Activated CD8-positive, alpha-beta T cell treated with anti-CD3 and anti-CD28 coated beads, Interleukin-2, amount 10 ng/mL, durations not matched to agents 7 days and 5 days (primary cell): Measurements from ENCODE around the gene C4B. TPM values are rescaled to one million over a fixed set of nuclear protein-coding genes. Genes with fewer than 3 reads are reported as not detected.
"Not testable (repeated sequence)": the region's sequence is repeated elsewhere in the genome, so short reads cannot be mapped to it uniquely, and the experiment has no call there.

Experiments
- ATAC-seq: fragments of 150-1000 bp; cut with Tn5 transposase; one replicate; pipeline ENCODE4 v1.10.0; 2021; ENCODE audit warnings: moderate library complexity
- CTCF ChIA-PET: fragments of 350-600 bp; sonication (Branson Sonifier 250); formaldehyde crosslinking; loops from one replicate; lab custom pipeline; 2021; ENCODE audit warnings: antibody characterized with exemption; lab: Charles Lee
- POLR2A ChIA-PET: fragments of 350-600 bp; sonication (Branson Sonifier 250); formaldehyde crosslinking; loops from one replicate; lab custom pipeline; 2021; ENCODE audit warnings: antibody characterized with exemption; lab: Charles Lee
- DNase-seq: peaks from one replicate; pipeline ENCODE4 v3.0.0-alpha.2; 2020
- H3K27ac Mint-ChIP-seq: one replicate; pipeline ENCODE4 v1.8.0; 2021; ENCODE audit warnings: mild to moderate bottlenecking, mixed read lengths
- H3K27me3 Mint-ChIP-seq: one replicate; pipeline ENCODE4 v1.8.0; 2021; ENCODE audit warnings: low read depth, mixed read lengths
- H3K36me3 Mint-ChIP-seq: one replicate; pipeline ENCODE4 v1.8.0; 2021; ENCODE audit warnings: low read depth, mixed read lengths
- H3K4me1 Mint-ChIP-seq: one replicate; pipeline ENCODE4 v1.8.0; 2021; ENCODE audit warnings: low read depth, mixed read lengths
- H3K4me3 Mint-ChIP-seq: one replicate; pipeline ENCODE4 v1.8.0; 2021; ENCODE audit warnings: mild to moderate bottlenecking, mixed read lengths
- H3K9me3 Mint-ChIP-seq: one replicate; pipeline ENCODE4 v1.8.0; 2022; ENCODE audit warnings: mixed read lengths; ENCODE audit not compliant: insufficient read depth
- total RNA-seq, 2 experiments: library from RNA; stranded (reverse); gene quantifications; one replicate each; pipeline ENCODE4 v1.2.3, GENCODE V29; 2021

C4B gene
- total RNA-seq, 2 experiments from 2014 or later, result 2.9 to 3.5 TPM

- Mint-ChIP-seq H3K4me1 (peaks cover 2% of the 10 kb centered on the region), H3K36me3 (no peaks in the 10 kb centered on the region), H3K27ac (no peak overlapping the region), H3K4me3 (no peak overlapping the region), H3K9me3 (no peaks in the 10 kb centered on the region), H3K27me3 (no peaks in the 10 kb centered on the region)
- CTCF ChIA-PET, result interaction anchor here (0.9 to 1.7 kb wide), 3 partner anchors 15 to 33 kb away, joined by 3 to 6 read pairs (median 4); no protein-coding TSS in a partner anchor
- POLR2A ChIA-PET, result no interaction called here
- DNase-seq (peak; percentile 74), ATAC-seq (peak; percentile 80)
Observed at GRCh38 chr6:32047855-32048766, 33.5 kb downstream of the C4B start.

GRCh38 chr6:32049149-32049548 lies 34.6 kb downstream of the C4B start:
- H3K27me3 Mint-ChIP-seq, ATAC-seq, H3K9me3 Mint-ChIP-seq, POLR2A ChIA-PET, H3K4me3 Mint-ChIP-seq, H3K27ac Mint-ChIP-seq, DNase-seq, H3K36me3 Mint-ChIP-seq, H3K4me1 Mint-ChIP-seq: not testable (repeated sequence)
- CTCF ChIA-PET, result interaction anchor here (0.9 kb wide), 1 partner anchor 15 kb away, joined by 4 read pairs; no protein-coding TSS in a partner anchor

GRCh38 chr6:32049736-32050135 lies 35.1 kb downstream of the C4B start:
- H3K9me3 Mint-ChIP-seq, H3K27me3 Mint-ChIP-seq, H3K4me3 Mint-ChIP-seq, H3K36me3 Mint-ChIP-seq, H3K27ac Mint-ChIP-seq, ATAC-seq, DNase-seq, CTCF ChIA-PET, POLR2A ChIA-PET, H3K4me1 Mint-ChIP-seq: not testable (repeated sequence)

GRCh38 chr6:32050562-32050961 lies 36.0 kb downstream of the C4B start:
- ATAC-seq, result no peak
- no peaks in the 10 kb centered on the region for H3K9me3 Mint-ChIP-seq
- DNase-seq, result no peak
- H3K4me1 Mint-ChIP-seq, result peaks cover 2% of the 10 kb centered on the region
- CTCF ChIA-PET, result no interaction called here
- no peaks in the 10 kb centered on the region for H3K36me3 Mint-ChIP-seq
- H3K4me3 Mint-ChIP-seq, result no peak overlapping the region
- POLR2A ChIA-PET, result no interaction called here
- no peaks in the 10 kb centered on the region for H3K27me3 Mint-ChIP-seq
- H3K27ac Mint-ChIP-seq, result no peak overlapping the region

- H3K4me3 Mint-ChIP-seq, ATAC-seq, H3K27ac Mint-ChIP-seq, H3K36me3 Mint-ChIP-seq, H3K4me1 Mint-ChIP-seq, H3K27me3 Mint-ChIP-seq, H3K9me3 Mint-ChIP-seq, CTCF ChIA-PET, POLR2A ChIA-PET, DNase-seq: not testable (repeated sequence)
Observed at GRCh38 chr6:32052626-32053025, 38.0 kb downstream of the C4B start.

GRCh38 chr6:32053314-32053713 lies 38.7 kb downstream of the C4B start:
- H3K4me3 Mint-ChIP-seq, H3K9me3 Mint-ChIP-seq, CTCF ChIA-PET, POLR2A ChIA-PET, DNase-seq, ATAC-seq, H3K4me1 Mint-ChIP-seq, H3K27me3 Mint-ChIP-seq, H3K36me3 Mint-ChIP-seq, H3K27ac Mint-ChIP-seq: not testable (repeated sequence)

GRCh38 chr6:32055756-32056155 lies 41.2 kb downstream of the C4B start:
- H3K27ac Mint-ChIP-seq, H3K4me1 Mint-ChIP-seq, CTCF ChIA-PET, H3K36me3 Mint-ChIP-seq, H3K9me3 Mint-ChIP-seq, POLR2A ChIA-PET, DNase-seq, H3K27me3 Mint-ChIP-seq, ATAC-seq, H3K4me3 Mint-ChIP-seq: not testable (repeated sequence)

- Mint-ChIP-seq H3K4me1 (no peaks in the 10 kb centered on the region), H3K36me3 (no peaks in the 10 kb centered on the region), H3K27ac (no peak overlapping the region), H3K9me3 (no peaks in the 10 kb centered on the region), H3K4me3 (no peak overlapping the region), H3K27me3 (no peaks in the 10 kb centered on the region)
- DNase-seq, result no peak
- POLR2A ChIA-PET, result no interaction called here
- ATAC-seq, result no peak
- CTCF ChIA-PET, result no interaction called here
Observed at GRCh38 chr6:32056254-32056653, 41.7 kb downstream of the C4B start.

GRCh38 chr6:32057966-32058365 lies 43.4 kb downstream of the C4B start:
- DNase-seq (no peak), ATAC-seq (no peak)
- no peaks in the 10 kb centered on the region for H3K4me1 Mint-ChIP-seq
- ChIA-PET POLR2A (no interaction called here), CTCF (no interaction called here)
- no peaks in the 10 kb centered on the region for H3K9me3 Mint-ChIP-seq
- H3K4me3 Mint-ChIP-seq, result no peak overlapping the region
- H3K27me3 Mint-ChIP-seq, result no peaks in the 10 kb centered on the region
- H3K27ac Mint-ChIP-seq, result no peak overlapping the region
- no peaks in the 10 kb centered on the region for H3K36me3 Mint-ChIP-seq

GRCh38 chr6:32058511-32058963 lies 43.9 kb downstream of the C4B start:
- H3K4me3 Mint-ChIP-seq, result no peak overlapping the region
- no peak for DNase-seq
- H3K4me1 Mint-ChIP-seq, result no peaks in the 10 kb centered on the region
- no peaks in the 10 kb centered on the region for H3K27me3 Mint-ChIP-seq
- ATAC-seq, result no peak
- no peaks in the 10 kb centered on the region for H3K36me3 Mint-ChIP-seq
- H3K27ac Mint-ChIP-seq, result no peak overlapping the region
- POLR2A ChIA-PET, result no interaction called here
- no peaks in the 10 kb centered on the region for H3K9me3 Mint-ChIP-seq
- CTCF ChIA-PET, result no interaction called here

- Mint-ChIP-seq H3K27me3 (no peaks in the 10 kb centered on the region), H3K4me1 (no peaks in the 10 kb centered on the region), H3K9me3 (no peaks in the 10 kb centered on the region), H3K27ac (no peak overlapping the region), H3K36me3 (no peaks in the 10 kb centered on the region), H3K4me3 (no peak overlapping the region)
- CTCF ChIA-PET, result interaction anchor here (0.7 kb wide), 1 partner anchor 104 kb away, joined by 3 read pairs; no protein-coding TSS in a partner anchor
- ATAC-seq, result no peak
- DNase-seq, result no peak
- POLR2A ChIA-PET, result no interaction called here
Observed at GRCh38 chr6:32060966-32061655, 46.5 kb downstream of the C4B start.

- H3K27me3 Mint-ChIP-seq, result no peaks in the 10 kb centered on the region
- no peak for ATAC-seq
- no peaks in the 10 kb centered on the region for H3K36me3 Mint-ChIP-seq
- H3K9me3 Mint-ChIP-seq, result no peaks in the 10 kb centered on the region
- no peak overlapping the region for H3K27ac Mint-ChIP-seq
- CTCF ChIA-PET, result interaction anchor here (1.3 kb wide), 1 partner anchor 16 kb away, joined by 4 read pairs; no protein-coding TSS in a partner anchor
- DNase-seq, result no peak
- POLR2A ChIA-PET, result no interaction called here
- H3K4me1 Mint-ChIP-seq, result no peaks in the 10 kb centered on the region
- no peak overlapping the region for H3K4me3 Mint-ChIP-seq
Observed at GRCh38 chr6:32064706-32065105, 50.1 kb downstream of the C4B start.
